OCI-LY1 (cell line): ENCODE results near the gene ATP6V1A.

ENCODE experiments used
- CTCF ChIP-seq: fragments of 200-600 bp; sonication (generic), shearing (Covaris generic); IDR thresholded peaks from 2 replicates; pipeline ENCODE4 v1.5.1; 2017; ENCODE audit warnings: mild to moderate bottlenecking, antibody characterized with exemption, low read length, moderate library complexity, mixed read lengths
- EZH2 ChIP-seq: fragments of 200-600 bp; sonication (generic), shearing (Covaris generic); IDR thresholded peaks from 2 replicates; pipeline ENCODE4 v1.8.0; 2017; ENCODE audit warnings: borderline replicate concordance, mixed run types, mild to moderate bottlenecking, antibody characterized with exemption, low read length, moderate library complexity, mixed read lengths

DNA sequence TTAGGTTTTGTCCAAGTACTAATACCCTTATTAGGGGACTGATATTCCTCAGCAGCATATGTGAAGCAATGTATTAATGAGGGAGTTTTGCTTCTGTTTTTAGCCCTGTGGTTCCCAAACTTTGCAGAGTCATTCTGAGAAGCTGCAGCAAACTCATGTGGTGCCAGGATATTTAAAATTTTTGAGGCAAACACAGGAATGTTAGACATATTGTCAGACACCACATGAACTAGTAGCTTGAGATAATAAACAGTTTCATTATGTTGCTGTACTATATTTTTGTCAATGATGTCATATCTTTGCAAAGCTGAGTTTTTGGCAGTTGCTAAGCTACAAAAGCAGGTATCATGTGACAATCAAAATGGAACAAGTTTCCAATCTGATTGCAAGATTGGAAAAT is 36.6 kb downstream of the ATP6V1A start:
- TF ChIP-seq CTCF (no peak), EZH2 (no peak)
